MCF 10A (cell line): ENCODE measurements around the gene RRN3. TPM values are rescaled to one million over a fixed set of nuclear protein-coding genes. Genes with fewer than 3 reads are reported as not detected.
"Not testable (repeated sequence)": the region's sequence is repeated elsewhere in the genome, so short reads cannot be mapped to it uniquely, and the experiment has no call there.

ENCODE experiments used
- BruUV-seq: library from RNA; stranded (reverse); fragments of 400-500 nt; replicated peaks from 2 replicates; lab custom pipeline; 2021; lab: Mats Ljungman, UMichigan
- CTCF ChIA-PET: fragments of 300-600 bp; sonication (Branson Sonifier 250); formaldehyde crosslinking; extraction: SDS; loops from one replicate; lab custom pipeline; 2021; ENCODE audit warnings: antibody characterized with exemption, inconsistent platforms; lab: Yijun Ruan, JAX
- POLR2A ChIA-PET: fragments of 300-600, 350-650 bp; sonication (Branson Sonifier 250); formaldehyde crosslinking; extraction: SDS; loops from one replicate; lab custom pipeline; 2020; ENCODE audit warnings: antibody characterized with exemption, inconsistent platforms; lab: Yijun Ruan, JAX
- DNase-seq: peaks from one replicate; pipeline ENCODE4 v3.0.0-alpha.2; 2018; ENCODE audit not compliant: unreplicated experiment
- H3K27ac Mint-ChIP-seq: one replicate; pipeline ENCODE4 v1.8.0; 2022; ENCODE audit warnings: mild to moderate bottlenecking, low read depth, mixed read lengths; ENCODE audit not compliant: unreplicated experiment
- H3K27me3 Mint-ChIP-seq: one replicate; pipeline ENCODE4 v1.8.0; 2022; ENCODE audit warnings: mixed read lengths; ENCODE audit not compliant: insufficient read depth, unreplicated experiment
- H3K36me3 Mint-ChIP-seq: one replicate; pipeline ENCODE4 v1.8.0; 2022; ENCODE audit warnings: mild to moderate bottlenecking, moderate library complexity, mixed read lengths; ENCODE audit not compliant: insufficient read depth, unreplicated experiment
- H3K4me1 Mint-ChIP-seq: one replicate; pipeline ENCODE4 v1.8.0; 2022; ENCODE audit warnings: mixed read lengths; ENCODE audit not compliant: insufficient read depth, unreplicated experiment
- H3K4me3 Mint-ChIP-seq: one replicate; pipeline ENCODE4 v1.8.0; 2022; ENCODE audit warnings: mild to moderate bottlenecking, moderate library complexity, mixed read lengths; ENCODE audit not compliant: unreplicated experiment
- H3K9me3 Mint-ChIP-seq: one replicate; pipeline ENCODE4 v1.8.0; 2022; ENCODE audit warnings: mixed read lengths; ENCODE audit not compliant: unreplicated experiment
- CTCF ChIP-seq: fragments of 200-600 bp; IDR thresholded peaks from one replicate; pipeline ENCODE4 v1.8.0; 2022; ENCODE audit warnings: antibody characterized with exemption, mild to moderate bottlenecking; ENCODE audit not compliant: unreplicated experiment
- intact Hi-C: fragments of 100-400 bp; cut with micrococcal nuclease; formaldehyde crosslinking; loops from 2 replicates; pipeline ENCODE4 v1.14.1; 2022
- total RNA-seq: library from RNA; stranded (reverse); gene quantifications from 2 replicates; pipeline ENCODE4 v1.2.3, GENCODE V29; 2022

The RRN3 gene
- total RNA-seq, 1 experiment from 2014 or later = 38.8 TPM

- DNase-seq, H3K27me3 Mint-ChIP-seq, H3K4me3 Mint-ChIP-seq, intact Hi-C loops, BruUV-seq, POLR2A ChIA-PET, CTCF ChIA-PET, H3K9me3 Mint-ChIP-seq: not testable (repeated sequence)
- Mint-ChIP-seq H3K36me3 (peaks cover 90% of the 10 kb centered on the region), H3K4me1 (peaks cover 20% of the 10 kb centered on the region), H3K27ac (peak overlapping the region; percentile 28)
Measured at GRCh38 chr16:15027503-15028344, 66.3 kb downstream of the RRN3 start.

DNA sequence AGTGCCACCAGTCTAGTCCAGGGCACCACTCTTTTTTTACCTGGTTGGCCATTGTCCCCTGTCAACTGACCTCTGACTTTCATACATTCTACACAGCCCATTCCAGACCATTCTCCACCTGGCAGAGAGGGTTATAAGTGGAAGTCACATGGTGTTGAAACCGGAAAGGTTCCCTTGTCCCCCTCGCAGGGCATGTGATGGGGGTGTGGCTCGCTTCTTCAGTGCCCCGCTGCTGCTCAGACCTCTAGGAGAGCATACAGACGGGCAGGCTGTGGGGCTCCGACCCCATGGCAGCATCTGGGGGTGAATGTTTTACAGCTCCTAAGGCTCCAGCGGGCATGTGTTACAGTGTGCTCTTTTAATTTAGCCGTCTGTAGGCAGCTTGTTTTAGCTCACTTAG is 67.0 kb downstream of the RRN3 start:
- BruUV-seq, intact Hi-C loops, CTCF ChIA-PET, DNase-seq, H3K4me3 Mint-ChIP-seq, H3K9me3 Mint-ChIP-seq, H3K27me3 Mint-ChIP-seq, H3K27ac Mint-ChIP-seq, POLR2A ChIA-PET: not testable (repeated sequence)
- Mint-ChIP-seq H3K4me1 (peaks cover 20% of the 10 kb centered on the region), H3K36me3 (peaks cover 90% of the 10 kb centered on the region)

DNA sequence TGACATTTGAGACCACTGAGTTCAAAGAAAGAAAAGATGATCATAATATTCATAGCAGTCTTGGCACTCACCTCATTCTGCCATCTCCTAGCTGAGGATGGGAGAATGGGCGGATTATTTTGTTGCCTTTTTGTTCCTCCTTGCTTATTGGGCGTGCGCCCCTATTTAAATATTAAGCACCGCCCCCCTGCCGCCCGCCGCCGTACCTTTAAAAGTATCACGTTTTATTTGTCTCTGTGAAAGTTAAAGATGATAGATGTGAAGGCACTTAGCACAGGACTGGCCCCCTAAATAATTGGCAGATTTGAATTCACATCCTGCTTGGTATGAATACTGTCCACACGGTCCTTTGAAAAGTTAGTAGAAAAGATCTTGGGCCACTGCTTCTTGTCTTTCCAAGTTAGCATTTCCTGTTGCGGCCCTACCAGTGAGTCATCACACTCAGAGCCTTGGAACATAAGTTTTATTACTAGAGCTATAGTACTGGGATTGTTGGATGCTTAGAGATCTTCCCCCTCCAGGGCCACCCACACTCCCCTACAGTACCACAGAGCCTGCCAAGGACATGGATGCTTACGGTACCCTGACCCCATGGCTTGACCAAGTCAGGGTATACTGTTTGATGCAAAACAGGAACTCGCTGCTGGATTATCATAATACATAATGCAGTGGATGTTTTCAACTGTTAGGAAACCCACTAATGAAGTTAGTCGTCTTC is 68.7 kb downstream of the RRN3 start:
- H3K4me3 Mint-ChIP-seq, intact Hi-C loops, H3K9me3 Mint-ChIP-seq, H3K27me3 Mint-ChIP-seq, POLR2A ChIA-PET, BruUV-seq: not testable (repeated sequence)
- CTCF ChIA-PET = interaction anchor here (0.6 kb wide), 1 partner anchor 49 kb away, joined by 3 read pairs; no protein-coding TSS in a partner anchor
- peak; percentile 35 for DNase-seq
- peak overlapping the region; percentile 53 for H3K27ac Mint-ChIP-seq
- H3K36me3 Mint-ChIP-seq = peaks cover 90% of the 10 kb centered on the region
- peaks cover 20% of the 10 kb centered on the region for H3K4me1 Mint-ChIP-seq

DNA sequence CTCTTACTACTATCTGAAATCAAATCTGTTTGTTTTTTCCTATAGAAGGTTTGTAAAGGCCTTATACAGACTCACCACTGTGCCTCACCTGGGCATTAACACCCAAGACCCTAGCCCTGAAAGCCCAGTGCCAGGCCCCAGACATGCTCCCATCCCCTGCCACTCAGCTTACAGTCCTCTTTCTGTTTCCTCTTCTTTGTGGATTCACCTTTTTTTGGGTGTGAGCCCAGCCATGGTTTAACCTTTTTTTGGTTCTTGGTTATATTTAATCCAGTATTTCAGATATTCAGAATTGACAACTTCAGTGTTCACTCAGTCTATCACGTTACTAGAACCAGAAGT is 69.2 kb downstream of the RRN3 start:
- peak overlapping the region; percentile 53 for H3K27ac Mint-ChIP-seq
- DNase-seq, CTCF ChIA-PET, H3K9me3 Mint-ChIP-seq, H3K4me3 Mint-ChIP-seq, BruUV-seq, H3K27me3 Mint-ChIP-seq, intact Hi-C loops: not testable (repeated sequence)
- H3K4me1 Mint-ChIP-seq = peaks cover 20% of the 10 kb centered on the region
- POLR2A ChIA-PET = interaction anchor here (1.6 kb wide), 1 partner anchor 50 kb away, joined by 5 read pairs; the partner anchor contains the start of gene PDXDC1
- peaks cover 94% of the 10 kb centered on the region for H3K36me3 Mint-ChIP-seq

DNA sequence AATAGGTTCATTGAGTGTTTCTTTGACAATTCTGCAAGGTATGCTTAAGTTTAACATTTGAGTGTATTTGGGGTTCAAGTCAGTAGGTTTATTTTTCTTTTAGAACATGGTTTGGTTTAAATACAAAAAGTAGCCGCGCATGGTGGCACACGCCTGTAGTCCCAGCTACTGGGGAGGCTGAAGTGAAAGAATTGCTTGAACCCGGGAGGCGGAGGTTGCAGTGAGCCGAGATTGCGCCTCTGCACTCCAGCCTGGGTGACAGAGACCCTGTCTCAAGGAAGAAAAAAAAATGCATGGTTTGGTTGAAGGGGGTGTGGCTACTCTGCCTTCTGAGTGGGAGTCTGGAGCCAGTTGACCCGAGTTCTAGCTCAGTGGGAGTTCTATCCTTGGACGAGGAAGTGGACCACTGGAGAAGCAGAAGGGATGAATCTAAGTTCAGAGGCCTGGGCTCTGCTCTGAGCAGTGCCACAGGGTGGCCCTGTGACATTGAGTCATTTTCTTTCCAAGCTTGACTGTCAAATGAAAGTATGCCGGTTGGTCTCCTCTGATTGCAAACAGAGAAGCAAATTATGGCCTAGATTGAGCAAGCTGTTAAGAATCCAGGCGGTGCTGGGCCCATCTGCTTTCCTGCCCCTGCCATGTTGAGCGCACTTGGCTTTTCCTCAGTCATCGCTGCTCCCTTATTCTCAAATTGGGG is 70.5 kb downstream of the RRN3 start:
- ChIA-PET CTCF (interaction anchor here (0.6 to 0.8 kb wide), 2 partner anchors 66 to 67 kb away, joined by 3 read pairs; no protein-coding TSS in a partner anchor), POLR2A (interaction anchor here (1.6 kb wide), 1 partner anchor 48 kb away, joined by 5 read pairs; the partner anchor contains the start of gene PDXDC1)
- H3K27ac Mint-ChIP-seq, DNase-seq, BruUV-seq, H3K27me3 Mint-ChIP-seq, H3K9me3 Mint-ChIP-seq, intact Hi-C loops, H3K4me3 Mint-ChIP-seq: not testable (repeated sequence)
- Mint-ChIP-seq H3K36me3 (peaks cover 94% of the 10 kb centered on the region), H3K4me1 (peaks cover 15% of the 10 kb centered on the region)

GRCh38 chr16:15022194-15022593 is 71.9 kb downstream of the RRN3 start:
- Mint-ChIP-seq H3K36me3 (peaks cover 95% of the 10 kb centered on the region), H3K4me1 (peaks cover 15% of the 10 kb centered on the region), H3K27ac (peak overlapping the region; percentile 7)
- H3K9me3 Mint-ChIP-seq, H3K27me3 Mint-ChIP-seq, intact Hi-C loops, H3K4me3 Mint-ChIP-seq, POLR2A ChIA-PET, BruUV-seq: not testable (repeated sequence)
- DNase-seq = peak; percentile 57
- CTCF ChIA-PET = interaction anchor here (0.7 kb wide), 1 partner anchor 19 kb away, joined by 3 read pairs; no protein-coding TSS in a partner anchor
- peak; percentile 35 for TF ChIP-seq CTCF

DNA sequence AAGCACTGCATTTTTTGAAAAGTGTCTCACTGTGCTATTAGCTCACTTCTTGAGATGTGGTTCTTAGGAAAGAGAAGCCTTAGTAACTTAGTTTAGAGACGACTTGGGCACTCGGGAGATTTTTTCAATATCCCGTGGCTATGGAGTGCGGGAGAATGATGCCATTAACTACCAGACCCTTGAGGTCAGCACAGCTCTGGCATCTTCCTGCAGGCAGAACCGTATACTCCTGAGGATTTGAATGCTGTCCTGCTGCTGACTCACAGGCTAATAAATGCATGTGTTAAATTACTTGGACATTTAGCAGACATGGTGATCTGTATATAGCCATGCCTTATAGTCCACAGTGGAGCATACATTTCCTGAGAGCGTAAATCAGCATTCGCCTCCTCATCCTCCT is 72.6 kb downstream of the RRN3 start:
- intact Hi-C loops, H3K9me3 Mint-ChIP-seq, BruUV-seq, POLR2A ChIA-PET, DNase-seq, CTCF ChIA-PET, H3K27ac Mint-ChIP-seq, H3K4me3 Mint-ChIP-seq, H3K27me3 Mint-ChIP-seq: not testable (repeated sequence)
- Mint-ChIP-seq H3K36me3 (peaks cover 95% of the 10 kb centered on the region), H3K4me1 (peaks cover 15% of the 10 kb centered on the region)
